Measurements from ENCODE around the gene PRKCA. TPM values are rescaled to one million over a fixed set of nuclear protein-coding genes. Genes with fewer than 3 reads are reported as not detected.

Gene PRKCA
- total and polyA plus RNA-seq, 2 experiments from 2014 or later, result 6.4 to 35.4 TPM

- Histone ChIP-seq H3K36me3 (ENCODE audit: insufficient read depth) (no peaks in the 10 kb centered on the region), H3K4me1 (ENCODE audit: insufficient read depth) (no peaks in the 10 kb centered on the region), H4K20me1 (replicated peaks; ENCODE audit: insufficient read depth) (no peaks in the 10 kb centered on the region), H3K4me3 (no peak overlapping the region), H3F3A (replicated peaks; ENCODE audit: low read depth) (no peaks in the 10 kb centered on the region), H3K79me2 (replicated peaks; ENCODE audit: insufficient read depth) (no peaks in the 10 kb centered on the region), H3K4me2 (no peak overlapping the region), H2AFZ (no peak overlapping the region), H3K27ac (ENCODE audit: low read depth) (no peak overlapping the region), H3K9me2 (ENCODE audit: insufficient read depth) (peaks cover 10% of the 10 kb centered on the region; the same call in 1 of the 2 replicates), H3K27me3 (ENCODE audit: insufficient read depth) (no peaks in the 10 kb centered on the region)
- Mint-ChIP-seq H3K4me1 (peaks cover 2% of the 10 kb centered on the region; the same call in 1 of the 3 replicates), H3K27ac (no peak overlapping the region), H3K4me3 (no peak overlapping the region), H3K9me3 (peaks cover 17% of the 10 kb centered on the region; the same call in 2 of the 3 replicates), H3K27me3 (ENCODE audit: insufficient read depth, low read depth, poor library complexity) (no peaks in the 10 kb centered on the region), H3K36me3 (ENCODE audit: low read depth) (peaks cover 6% of the 10 kb centered on the region)
- TF ChIP-seq STAT1 (IDR thresholded peaks at IDR 0.05; ENCODE audit: unreplicated experiment), result no peak
- TF ChIP-seq POLR2AphosphoS5 (IDR thresholded peaks at IDR 0.05; ENCODE audit: low read depth), result no peak
- TF ChIP-seq JUNB (IDR thresholded peaks at IDR 0.05; ENCODE audit: unreplicated experiment), result no peak
- no peak for TF ChIP-seq EZH2 (IDR thresholded peaks at IDR 0.05; ENCODE audit: low read depth, unreplicated experiment)
- no peak for TF ChIP-seq ZNF331 (CRISPR knock-in tag; IDR thresholded peaks at IDR 0.05; ENCODE audit: low read depth)
- TF ChIP-seq ZNF114 (CRISPR knock-in tag; IDR thresholded peaks at IDR 0.05), result no peak
- no peak for TF ChIP-seq CREB1 (CRISPR knock-in tag; IDR thresholded peaks at IDR 0.05; ENCODE audit: low read depth)
- DNase-seq (ENCODE audit: low spot score), result no peak
- ATAC-seq, result no peak
Observed at GRCh38 chr17:66612993-66613392, 310.6 kb downstream of the PRKCA start.

- Histone ChIP-seq H3K9me2 (ENCODE audit: insufficient read depth) (peaks cover 10% of the 10 kb centered on the region; the same call in 1 of the 2 replicates), H3K79me2 (replicated peaks; ENCODE audit: insufficient read depth) (no peaks in the 10 kb centered on the region)
- no peaks in the 10 kb centered on the region for H3K27me3 Mint-ChIP-seq (ENCODE audit: insufficient read depth, low read depth, poor library complexity)
- no peak for TF ChIP-seq ETS1 (IDR thresholded peaks at IDR 0.05)
- no peak for TF ChIP-seq EZH2 (IDR thresholded peaks at IDR 0.05; ENCODE audit: low read depth, unreplicated experiment)
- TF ChIP-seq STAT1 (IDR thresholded peaks at IDR 0.05; ENCODE audit: unreplicated experiment), result no peak
- no peak for TF ChIP-seq ZNF114 (CRISPR knock-in tag; IDR thresholded peaks at IDR 0.05)
- TF ChIP-seq EZH2phosphoT487 (IDR thresholded peaks at IDR 0.05; ENCODE audit: unreplicated experiment), result no peak
- TF ChIP-seq NANOG (IDR thresholded peaks at IDR 0.05; ENCODE audit: borderline replicate concordance), result no peak
- TF ChIP-seq ZNF331 (CRISPR knock-in tag; IDR thresholded peaks at IDR 0.05; ENCODE audit: low read depth), result no peak
- no peak for TF ChIP-seq JUNB (IDR thresholded peaks at IDR 0.05; ENCODE audit: unreplicated experiment)
- TF ChIP-seq ZNF462 (CRISPR knock-in tag; IDR thresholded peaks at IDR 0.05), result no peak
- no peak for TF ChIP-seq POLR2AphosphoS5 (IDR thresholded peaks at IDR 0.05; ENCODE audit: low read depth)
- TF ChIP-seq CTCF (conservative IDR thresholded peaks at IDR 0.05; ENCODE audit: low read depth in 2 of 2), result no peak
Observed at GRCh38 chr17:66614469-66614868, 312.1 kb downstream of the PRKCA start.

More at GRCh38 chr17:66614469-66614868, 312.1 kb downstream of the PRKCA start:
- DNase-seq (ENCODE audit: low spot score) (no peak), ATAC-seq (no peak)
- H3K27ac Mint-ChIP-seq, result no peak overlapping the region
- no peaks in the 10 kb centered on the region for H3K4me1 Mint-ChIP-seq
- Histone ChIP-seq H3K27me3 (ENCODE audit: insufficient read depth) (no peaks in the 10 kb centered on the region), H3K36me3 (ENCODE audit: insufficient read depth) (no peaks in the 10 kb centered on the region), H3K4me3 (no peak overlapping the region), H3K4me2 (no peak overlapping the region), H4K20me1 (replicated peaks; ENCODE audit: insufficient read depth) (no peaks in the 10 kb centered on the region), H3K4me1 (ENCODE audit: insufficient read depth) (no peaks in the 10 kb centered on the region), H2AFZ (no peak overlapping the region), H3F3A (replicated peaks; ENCODE audit: low read depth) (no peaks in the 10 kb centered on the region), H3K27ac (ENCODE audit: low read depth) (no peak overlapping the region)
- no peak overlapping the region for H3K4me3 Mint-ChIP-seq
- H3K9me3 Mint-ChIP-seq, result peaks cover 17% of the 10 kb centered on the region; the same call in 2 of the 3 replicates
- peaks cover 6% of the 10 kb centered on the region for H3K36me3 Mint-ChIP-seq (ENCODE audit: low read depth)
